Loucy (cell line): ENCODE data around the gene PPARG.

Source experiments
- H2AFZ ChIP-seq: fragments of 200-600 bp; sonication (generic); 2 replicates; pipeline ENCODE4 v1.6.0; 2016; ENCODE audit warnings: antibody characterized with exemption, mild to moderate bottlenecking, low read length, moderate library complexity
- H3F3A ChIP-seq: fragments of 200-600 bp; 2 replicates; pipeline ENCODE4 v1.6.0; 2016; ENCODE audit warnings: antibody characterized with exemption, low read depth, mild to moderate bottlenecking
- H3K27me3 ChIP-seq: fragments of 200-600 bp; sonication (generic); 2 replicates; pipeline ENCODE4 v1.6.1; 2014; ENCODE audit warnings: low read length, mild to moderate bottlenecking; ENCODE audit not compliant: insufficient read depth, poor library complexity, severe bottlenecking
- H3K36me3 ChIP-seq: fragments of 200-600 bp; sonication (generic); 2 replicates; pipeline ENCODE4 v1.6.1; 2016; ENCODE audit warnings: low read length; ENCODE audit not compliant: insufficient read depth
- H3K4me1 ChIP-seq: fragments of 200-600 bp; sonication (generic); 2 replicates; pipeline ENCODE4 v1.5.1; 2014; ENCODE audit warnings: low read length, mild to moderate bottlenecking; ENCODE audit not compliant: insufficient read depth, poor library complexity, severe bottlenecking
- H3K4me2 ChIP-seq: fragments of 200-600 bp; sonication (generic); 2 replicates; pipeline ENCODE4 v1.6.0; 2014; ENCODE audit warnings: antibody characterized with exemption, low read length, low read depth, mild to moderate bottlenecking; ENCODE audit not compliant: poor library complexity, severe bottlenecking
- H3K4me3 ChIP-seq: fragments of 200-600 bp; sonication (generic); 2 replicates; pipeline ENCODE4 v1.5.1; 2014; ENCODE audit warnings: low read length, mild to moderate bottlenecking, mixed read lengths; ENCODE audit not compliant: poor library complexity, severe bottlenecking
- H3K79me2 ChIP-seq: fragments of 200-600 bp; sonication (generic); 2 replicates; pipeline ENCODE4 v1.6.1; 2014; ENCODE audit warnings: low read length; ENCODE audit not compliant: insufficient read depth
- H3K9ac ChIP-seq: fragments of 200-600 bp; sonication (generic); 2 replicates; pipeline ENCODE4 v1.6.0; 2014; ENCODE audit warnings: mild to moderate bottlenecking, low read depth, low read length, moderate library complexity; ENCODE audit not compliant: poor library complexity, severe bottlenecking
- H3K9me2 ChIP-seq: fragments of 200-600 bp; sonication (generic); replicated peaks from 2 replicates; pipeline ENCODE4 v1.6.1; 2016; ENCODE audit warnings: low read depth, low read length, mixed read lengths
- H3K9me3 ChIP-seq: fragments of 200-600 bp; sonication (generic); 2 replicates; pipeline ENCODE4 v1.6.1; 2014; ENCODE audit warnings: mild to moderate bottlenecking, antibody characterized with exemption, low read length, low read depth; ENCODE audit not compliant: insufficient read depth
- H4K20me1 ChIP-seq: fragments of 200-600 bp; sonication (generic); 2 replicates; pipeline ENCODE4 v1.6.0; 2014; ENCODE audit warnings: antibody characterized with exemption, low read length, mild to moderate bottlenecking; ENCODE audit not compliant: insufficient read depth, poor library complexity, severe bottlenecking
- EZH2phosphoT487 ChIP-seq: fragments of 200-600 bp; IDR thresholded peaks from 2 replicates; pipeline ENCODE4 v1.6.1; 2018; ENCODE audit warnings: antibody characterized with exemption, mild to moderate bottlenecking, moderate library complexity, borderline replicate concordance
- TF ChIP-seq, protein P1 (sequence below): fragments of 200-600 bp; sonication (generic); conservative IDR thresholded peaks from 2 replicates; pipeline ENCODE4 v1.5.1; 2014; ENCODE audit warnings: mild to moderate bottlenecking, antibody characterized with exemption, low read length

PPARG gene

DNA sequence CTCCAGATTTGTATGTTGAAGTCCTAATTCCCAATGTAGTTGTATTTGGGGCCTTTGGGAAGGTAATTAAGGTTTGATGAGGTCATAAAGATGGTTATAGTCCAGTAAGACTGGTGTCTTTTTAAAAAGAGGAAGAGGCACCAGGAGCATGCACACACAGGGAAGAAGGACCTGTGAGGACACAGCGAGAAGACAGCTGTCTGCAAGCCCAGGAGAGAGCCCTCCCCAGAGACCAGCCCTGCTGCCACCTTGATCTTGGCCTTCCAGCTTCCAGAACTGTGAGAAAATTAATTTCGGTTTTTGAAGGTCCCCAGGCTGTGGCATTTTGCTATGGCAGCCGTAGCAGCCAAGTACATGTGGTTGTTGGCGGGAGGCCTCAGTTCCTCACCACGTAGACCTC lies 162.6 kb downstream of the PPARG start:
- Histone ChIP-seq H3K4me3 (no peak overlapping the region), H3K79me2 (no peaks in the 10 kb centered on the region), H3K9ac (no peak overlapping the region), H3K9me3 (no peaks in the 10 kb centered on the region), H3F3A (no peaks in the 10 kb centered on the region), H3K4me2 (no peak overlapping the region), H3K4me1 (no peaks in the 10 kb centered on the region), H3K36me3 (no peaks in the 10 kb centered on the region), H2AFZ (no peak overlapping the region), H3K9me2 (no peaks in the 10 kb centered on the region), H3K27me3 (no peaks in the 10 kb centered on the region), H4K20me1 (no peaks in the 10 kb centered on the region)
- TF ChIP-seq, protein P1, sequence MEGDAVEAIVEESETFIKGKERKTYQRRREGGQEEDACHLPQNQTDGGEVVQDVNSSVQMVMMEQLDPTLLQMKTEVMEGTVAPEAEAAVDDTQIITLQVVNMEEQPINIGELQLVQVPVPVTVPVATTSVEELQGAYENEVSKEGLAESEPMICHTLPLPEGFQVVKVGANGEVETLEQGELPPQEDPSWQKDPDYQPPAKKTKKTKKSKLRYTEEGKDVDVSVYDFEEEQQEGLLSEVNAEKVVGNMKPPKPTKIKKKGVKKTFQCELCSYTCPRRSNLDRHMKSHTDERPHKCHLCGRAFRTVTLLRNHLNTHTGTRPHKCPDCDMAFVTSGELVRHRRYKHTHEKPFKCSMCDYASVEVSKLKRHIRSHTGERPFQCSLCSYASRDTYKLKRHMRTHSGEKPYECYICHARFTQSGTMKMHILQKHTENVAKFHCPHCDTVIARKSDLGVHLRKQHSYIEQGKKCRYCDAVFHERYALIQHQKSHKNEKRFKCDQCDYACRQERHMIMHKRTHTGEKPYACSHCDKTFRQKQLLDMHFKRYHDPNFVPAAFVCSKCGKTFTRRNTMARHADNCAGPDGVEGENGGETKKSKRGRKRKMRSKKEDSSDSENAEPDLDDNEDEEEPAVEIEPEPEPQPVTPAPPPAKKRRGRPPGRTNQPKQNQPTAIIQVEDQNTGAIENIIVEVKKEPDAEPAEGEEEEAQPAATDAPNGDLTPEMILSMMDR = no peak
- TF ChIP-seq EZH2phosphoT487 = no peak

DNA sequence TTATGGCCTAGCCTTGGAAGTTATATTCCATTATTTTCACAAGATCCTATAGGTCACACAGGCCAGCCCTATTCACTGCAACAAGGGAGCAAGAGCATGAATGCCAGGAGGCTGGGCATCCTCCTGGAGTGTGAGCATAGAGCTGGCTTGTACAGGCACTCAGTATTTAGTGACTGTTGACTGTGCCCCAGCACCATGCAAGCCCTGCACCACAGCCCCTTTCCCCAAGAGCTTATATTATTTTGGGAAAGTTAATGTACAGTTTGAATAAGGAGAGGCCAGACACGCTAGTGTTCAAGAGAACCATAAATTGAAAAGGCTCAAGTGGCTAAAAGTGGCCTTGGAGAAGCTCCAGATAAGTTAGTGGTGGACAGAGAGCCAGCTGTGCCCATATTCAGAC lies 163.1 kb downstream of the PPARG start:
- H3K9me2 ChIP-seq = no peaks in the 10 kb centered on the region
- H2AFZ ChIP-seq = no peak overlapping the region
- no peaks in the 10 kb centered on the region for H3K4me1 ChIP-seq
- H3K36me3 ChIP-seq = no peaks in the 10 kb centered on the region
- no peak overlapping the region for H3K9ac ChIP-seq
- no peaks in the 10 kb centered on the region for H4K20me1 ChIP-seq
- no peaks in the 10 kb centered on the region for H3K9me3 ChIP-seq
- H3K4me3 ChIP-seq = no peak overlapping the region
- TF ChIP-seq EZH2phosphoT487 = no peak
- TF ChIP-seq, protein P1 = no peak
- no peaks in the 10 kb centered on the region for H3K79me2 ChIP-seq
- H3F3A ChIP-seq = no peaks in the 10 kb centered on the region
- no peak overlapping the region for H3K4me2 ChIP-seq
- no peaks in the 10 kb centered on the region for H3K27me3 ChIP-seq

DNA sequence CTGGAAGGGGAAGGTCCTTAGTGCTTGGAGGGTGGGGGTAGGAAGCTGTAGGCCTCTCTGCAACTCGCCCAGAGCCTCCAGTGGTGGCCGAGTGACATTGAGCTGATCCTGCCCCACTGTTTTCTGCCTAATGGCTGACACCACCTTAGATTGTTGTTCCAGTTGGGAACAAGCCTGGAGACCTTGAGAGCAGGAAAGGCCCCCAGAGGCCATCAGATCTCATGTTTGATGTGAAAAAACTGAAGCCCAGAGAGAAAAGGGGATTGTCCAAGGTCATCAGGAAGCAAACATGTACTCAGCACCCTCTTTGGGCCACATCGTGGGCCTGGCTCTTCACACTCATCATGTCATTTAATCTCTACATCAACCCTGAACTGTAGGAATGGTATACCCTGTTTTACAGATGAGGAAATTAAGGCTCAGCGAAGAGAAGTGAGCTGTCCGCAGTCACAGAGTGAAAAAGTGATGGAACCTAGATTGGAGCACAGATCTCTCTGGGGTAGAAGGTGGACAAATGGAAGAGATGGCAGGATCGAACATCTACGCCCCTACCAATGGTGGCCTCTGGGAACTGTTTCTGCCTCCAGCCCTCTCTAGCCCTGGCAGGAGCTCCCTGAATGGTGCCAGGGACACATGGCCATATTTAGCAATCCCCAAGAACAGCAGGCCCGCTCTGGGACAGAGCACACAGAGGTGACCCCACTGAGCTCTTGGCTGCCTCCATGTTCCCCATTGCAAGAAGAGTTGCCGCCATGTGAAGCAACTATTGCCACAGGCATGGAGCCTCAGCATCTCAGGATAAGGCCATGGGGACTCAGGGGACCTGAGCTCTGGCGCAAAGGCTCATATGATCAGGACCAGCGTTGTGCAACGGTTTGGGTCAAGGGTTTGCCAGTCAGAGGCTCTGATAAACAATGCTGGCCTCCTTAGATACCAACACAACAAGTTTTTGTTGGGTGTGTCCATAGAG lies 163.8 kb downstream of the PPARG start:
- Histone ChIP-seq H3K36me3 (no peaks in the 10 kb centered on the region), H3F3A (no peaks in the 10 kb centered on the region), H3K79me2 (no peaks in the 10 kb centered on the region), H3K9ac (no peak overlapping the region), H3K9me2 (no peaks in the 10 kb centered on the region), H3K4me3 (no peak overlapping the region), H3K4me1 (no peaks in the 10 kb centered on the region), H2AFZ (no peak overlapping the region), H3K9me3 (no peaks in the 10 kb centered on the region), H4K20me1 (no peaks in the 10 kb centered on the region), H3K27me3 (no peaks in the 10 kb centered on the region), H3K4me2 (no peak overlapping the region)
- no peak for TF ChIP-seq EZH2phosphoT487
- TF ChIP-seq, protein P1 = no peak
